ENCODE results near the gene THEMIS.

DNA sequence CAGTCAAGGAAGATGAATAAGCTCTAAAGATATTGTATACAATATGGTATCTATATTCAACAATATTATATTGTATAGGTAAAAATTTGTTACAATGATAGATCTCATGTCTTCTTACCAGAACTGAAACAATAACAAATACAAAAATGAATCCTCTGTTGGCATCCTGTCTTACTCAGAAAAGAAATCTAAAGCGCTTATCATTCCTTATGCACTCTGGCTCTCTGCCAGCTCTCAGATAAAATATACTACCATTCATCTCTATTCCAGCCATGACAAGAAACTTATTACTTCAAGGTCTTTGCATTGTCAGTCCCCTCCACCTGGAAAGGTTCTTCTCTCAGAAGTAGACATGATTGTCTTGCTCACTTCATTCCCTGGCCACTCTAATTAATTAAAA lies 138.6 kb downstream of the THEMIS start:
- TF ChIP-seq POLR2AphosphoS5 (IDR thresholded peaks at IDR 0.05; ENCODE audit: low read depth, low read length) (no peak), POLR2A (IDR thresholded peaks at IDR 0.05; ENCODE audit: low read depth, low read length) (no peak), TAF1 (IDR thresholded peaks at IDR 0.05; ENCODE audit: borderline replicate concordance, low read depth, low read length) (no peak)
